ENCODE data around the gene S100A3. TPM values are rescaled to one million over a fixed set of nuclear protein-coding genes. Genes with fewer than 3 reads are reported as not detected.

Gene S100A3
- total RNA-seq, 4 donors from 2014 or later: 1.2 to 78.2 (median 2.2) TPM; not detected in 1

DNA sequence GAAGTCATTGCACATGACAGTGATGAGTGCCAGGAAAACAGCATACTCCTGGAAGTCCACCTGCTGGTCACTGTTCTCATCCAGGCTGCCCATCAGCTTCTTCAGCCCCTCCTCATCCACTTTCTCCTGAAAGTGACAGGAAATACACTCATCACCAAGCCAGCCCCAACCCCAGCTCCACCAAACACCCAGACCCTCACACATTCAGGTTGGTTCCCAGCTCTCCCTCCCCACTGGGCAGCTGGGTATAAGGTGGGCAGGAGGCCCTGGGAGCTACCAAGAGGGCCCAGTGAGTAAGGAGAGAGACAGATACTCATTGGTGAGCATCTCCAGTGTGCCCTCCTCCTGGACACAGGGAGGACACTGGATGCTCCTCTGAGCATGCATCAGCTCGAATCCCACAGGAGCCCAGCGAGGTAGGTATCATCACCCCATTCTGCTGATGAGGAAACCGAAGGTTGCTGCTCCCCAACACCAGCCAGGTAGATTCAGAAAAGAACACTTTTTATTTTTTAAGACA lies 12.5 kb upstream of the S100A3 start:
- no peak overlapping the region for H3K4me3 ChIP-seq (ENCODE audit: low read depth, poor library complexity, severe bottlenecking)
- intact Hi-C loops (cut with DNase I; ENCODE audit: low total_unique reads): no loop called here
- 87 to 88% methylated on average over 3 of the region's 3 CpGs for WGBS, 2 donors
- DNase-seq (ENCODE audit: low spot score in 2 of 2): no peak
- TF ChIP-seq POLR2A (IDR thresholded peaks at IDR 0.05) (no peak), CTCF (IDR thresholded peaks at IDR 0.05) (no peak)

- WGBS, 2 donors: 82 to 83% methylated on average over 10 of the region's 10 CpGs
- TF ChIP-seq CTCF (IDR thresholded peaks at IDR 0.05) (no peak), POLR2A (IDR thresholded peaks at IDR 0.05) (no peak)
- intact Hi-C loops (cut with DNase I; ENCODE audit: low total_unique reads): no loop called here
- no peak for DNase-seq (ENCODE audit: low spot score in 2 of 2)
- no peak overlapping the region for H3K4me3 ChIP-seq (ENCODE audit: low read depth, poor library complexity, severe bottlenecking)
Observed at GRCh38 chr1:153560771-153561465, 11.9 kb upstream of the S100A3 start.

GRCh38 chr1:153560241-153560640 lies 11.2 kb upstream of the S100A3 start:
- no peak overlapping the region for H3K4me3 ChIP-seq (ENCODE audit: low read depth, poor library complexity, severe bottlenecking)
- TF ChIP-seq CTCF (IDR thresholded peaks at IDR 0.05) (no peak), POLR2A (IDR thresholded peaks at IDR 0.05) (no peak)
- intact Hi-C loops (cut with DNase I; ENCODE audit: low total_unique reads): no loop called here
- DNase-seq (ENCODE audit: low spot score in 2 of 2): no peak
- 89 to 96% methylated on average over 2 of the region's 2 CpGs for WGBS, 2 donors

DNA sequence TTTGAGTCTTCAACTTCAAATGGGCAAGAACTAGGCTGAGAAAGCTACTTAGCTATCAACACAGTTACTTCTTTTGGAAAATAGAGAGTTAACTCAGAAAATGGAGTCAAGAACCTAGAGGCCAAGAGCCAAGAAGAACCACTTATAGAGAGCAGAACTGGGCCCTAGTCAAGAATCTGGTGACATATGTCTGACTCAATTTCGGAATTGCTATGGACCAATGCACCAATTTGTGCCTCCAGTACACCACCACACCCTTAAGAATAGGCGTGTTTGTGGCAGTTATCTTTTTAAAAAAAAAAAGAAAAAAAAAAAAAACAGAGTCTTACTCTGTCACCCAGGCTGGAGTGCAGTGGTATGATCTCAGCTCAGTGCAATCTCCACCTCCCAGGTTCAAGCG lies 8.8 kb upstream of the S100A3 start:
- no peak for TF ChIP-seq CTCF (IDR thresholded peaks at IDR 0.05)
- no peak for TF ChIP-seq POLR2A (IDR thresholded peaks at IDR 0.05)
- no peak for DNase-seq (ENCODE audit: low spot score in 2 of 2)
- intact Hi-C loops (cut with DNase I; ENCODE audit: low total_unique reads): no loop called here
- 69 to 75% methylated on average over 3 of the region's 3 CpGs for WGBS, 2 donors
- H3K4me3 ChIP-seq (ENCODE audit: low read depth, poor library complexity, severe bottlenecking): no peak overlapping the region

DNA sequence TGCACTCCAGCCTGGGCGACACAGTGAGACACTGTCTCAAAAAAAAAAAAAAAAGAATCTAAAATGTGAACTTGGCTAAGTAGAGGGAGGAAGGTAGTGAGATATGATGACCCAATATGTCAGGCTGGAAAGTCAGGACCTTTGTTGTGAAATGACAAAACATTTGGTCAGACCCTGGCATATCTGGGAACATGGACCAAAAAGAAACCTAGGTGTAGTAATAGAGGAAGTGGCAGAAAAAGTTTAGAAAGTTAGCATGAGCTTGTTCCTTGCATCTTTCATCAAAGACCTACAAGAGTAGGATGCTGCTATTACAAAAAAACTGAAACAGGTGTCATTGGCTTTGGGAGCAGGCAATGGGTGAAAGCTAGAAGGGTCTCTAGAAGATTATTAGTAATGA lies 7.3 kb upstream of the S100A3 start:
- no peak overlapping the region for H3K4me3 ChIP-seq (ENCODE audit: low read depth, poor library complexity, severe bottlenecking)
- intact Hi-C loops (cut with DNase I; ENCODE audit: low total_unique reads): no loop called here
- no peak for TF ChIP-seq POLR2A (IDR thresholded peaks at IDR 0.05)
- TF ChIP-seq CTCF (IDR thresholded peaks at IDR 0.05): no peak
- no peak for DNase-seq (ENCODE audit: low spot score in 2 of 2)
- WGBS, 2 donors: 78 to 87% methylated on average over 1 of the region's 1 CpG
